Caco-2 (cell line): ENCODE results near the gene ZMPSTE24. TPM values are rescaled to one million over a fixed set of nuclear protein-coding genes. Genes with fewer than 3 reads are reported as not detected.

Experiments
- BruUV-seq: library from RNA; stranded (reverse); fragments of 400-500 nt; replicated peaks from 2 replicates; lab custom pipeline; 2021; lab: Mats Ljungman, UMichigan
- CTCF ChIA-PET: fragments of 300-600 bp; sonication (Branson Sonifier 250); formaldehyde crosslinking; loops from one replicate; lab custom pipeline; 2022; ENCODE audit warnings: antibody characterized with exemption; lab: Charles Lee
- POLR2A ChIA-PET: fragments of 300-600 bp; sonication (Branson Sonifier 250); formaldehyde crosslinking; loops from one replicate; lab custom pipeline; 2022; ENCODE audit warnings: antibody characterized with exemption; lab: Charles Lee
- DNase-seq, 2 experiments: peaks; one replicate each; pipeline versions ENCODE4 v3.0.0 to v3.0.0-alpha.2; 2020 to 2022
- H3K27me3 ChIP-seq: replicated peaks from 2 replicates; pipeline ENCODE4 v1.6.0; 2011; ENCODE audit warnings: low read length; ENCODE audit not compliant: control insufficient read depth, insufficient read depth
- H3K36me3 ChIP-seq: 2 replicates; pipeline ENCODE4 v1.5.1; 2011; ENCODE audit warnings: low read length; ENCODE audit not compliant: control insufficient read depth, insufficient read depth
- H3K4me1 ChIP-seq: fragments of 250-450 bp; sonication (Bioruptor Pico); 2 replicates; pipeline ENCODE4 v1.5.1; 2020; ENCODE audit warnings: mild to moderate bottlenecking
- H3K4me3 ChIP-seq: 2 replicates; pipeline ENCODE4 v1.5.1; 2011; ENCODE audit warnings: low read depth, mild to moderate bottlenecking, control low read depth, low read length
- H3K9me3 ChIP-seq: fragments of 250-450 bp; sonication (Bioruptor Pico); 2 replicates; pipeline ENCODE4 v1.5.1; 2020; ENCODE audit warnings: mild to moderate bottlenecking, moderate library complexity
- H3K27ac Mint-ChIP-seq: one replicate; pipeline ENCODE4 v1.8.0; 2022; ENCODE audit warnings: mixed read lengths; ENCODE audit not compliant: unreplicated experiment
- H3K27me3 Mint-ChIP-seq: one replicate; pipeline ENCODE4 v1.8.0; 2022; ENCODE audit warnings: mixed read lengths; ENCODE audit not compliant: insufficient read depth, unreplicated experiment
- H3K36me3 Mint-ChIP-seq: one replicate; pipeline ENCODE4 v1.8.0; 2022; ENCODE audit warnings: mild to moderate bottlenecking, mixed read lengths; ENCODE audit not compliant: insufficient read depth, unreplicated experiment
- H3K4me1 Mint-ChIP-seq: one replicate; pipeline ENCODE4 v1.8.0; 2022; ENCODE audit warnings: low read depth, mixed read lengths; ENCODE audit not compliant: unreplicated experiment
- H3K4me3 Mint-ChIP-seq: one replicate; pipeline ENCODE4 v1.8.0; 2022; ENCODE audit warnings: mild to moderate bottlenecking, moderate library complexity, mixed read lengths; ENCODE audit not compliant: unreplicated experiment
- H3K9me3 Mint-ChIP-seq: one replicate; pipeline ENCODE4 v1.8.0; 2022; ENCODE audit warnings: mixed read lengths; ENCODE audit not compliant: unreplicated experiment
- intact Hi-C: fragments of 100-400 bp; cut with micrococcal nuclease; formaldehyde crosslinking; loops from one replicate; pipeline ENCODE4 v1.10.0; 2022; ENCODE audit not compliant: unreplicated experiment
- total RNA-seq: library from RNA; stranded (reverse); gene quantifications from 2 replicates; pipeline ENCODE4 v1.2.3, GENCODE V29; 2022
- TF ChIP-seq, protein P1 (sequence below), 2 experiments: fragments of 200-600 bp in 1 of 2; IDR thresholded peaks; 1 replicate in 1 of 2; 2 replicates in 1 of 2; pipeline versions ENCODE4 v1.5.1 to v1.8.0; 2011 to 2022; ENCODE audit warnings: antibody characterized with exemption in 1 of 2, control low read depth in 1 of 2, inconsistent platforms in 1 of 2, low read depth in 1 of 2, low read length in 1 of 2, mild to moderate bottlenecking in 1 of 2, moderate library complexity in 1 of 2; ENCODE audit not compliant: insufficient read depth in 1 of 2, severe bottlenecking in 1 of 2, unreplicated experiment in 1 of 2

ZMPSTE24 gene
- total RNA-seq, 1 experiment from 2014 or later = 37.9 TPM

DNA sequence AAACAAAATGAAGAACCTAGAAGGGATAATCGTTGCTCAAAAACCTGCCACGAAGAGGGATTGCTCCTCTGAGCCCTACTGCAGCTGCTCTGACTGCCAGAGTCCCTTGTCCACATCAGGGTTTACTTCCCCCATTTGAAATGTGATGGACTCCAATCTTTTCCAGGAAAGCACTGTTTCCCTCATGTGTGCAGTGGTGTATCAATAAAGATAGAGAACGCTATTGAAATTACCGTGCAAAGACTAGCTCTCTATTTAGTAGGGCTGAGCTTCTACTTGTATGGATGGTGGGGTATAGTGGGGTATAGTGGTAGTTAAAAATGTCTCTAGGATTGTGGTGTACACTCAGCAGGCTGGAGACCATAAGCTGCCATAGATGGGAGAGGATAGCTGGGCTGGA is 6.6 kb upstream of the ZMPSTE24 start:
- Histone ChIP-seq H3K4me3 (no peak overlapping the region), H3K4me1 (peaks cover 18% of the 10 kb centered on the region), H3K9me3 (no peaks in the 10 kb centered on the region), H3K27me3 (no peaks in the 10 kb centered on the region), H3K36me3 (no peaks in the 10 kb centered on the region)
- intact Hi-C loops = loop anchor here (10.0 kb wide), 1 partner anchor 63 kb away; the partner anchor contains the start of gene COL9A2
- Mint-ChIP-seq H3K4me1 (peaks cover 6% of the 10 kb centered on the region), H3K36me3 (peaks cover 7% of the 10 kb centered on the region), H3K27ac (no peak overlapping the region), H3K9me3 (no peaks in the 10 kb centered on the region), H3K27me3 (no peaks in the 10 kb centered on the region), H3K4me3 (no peak overlapping the region)
- TF ChIP-seq, protein P1, sequence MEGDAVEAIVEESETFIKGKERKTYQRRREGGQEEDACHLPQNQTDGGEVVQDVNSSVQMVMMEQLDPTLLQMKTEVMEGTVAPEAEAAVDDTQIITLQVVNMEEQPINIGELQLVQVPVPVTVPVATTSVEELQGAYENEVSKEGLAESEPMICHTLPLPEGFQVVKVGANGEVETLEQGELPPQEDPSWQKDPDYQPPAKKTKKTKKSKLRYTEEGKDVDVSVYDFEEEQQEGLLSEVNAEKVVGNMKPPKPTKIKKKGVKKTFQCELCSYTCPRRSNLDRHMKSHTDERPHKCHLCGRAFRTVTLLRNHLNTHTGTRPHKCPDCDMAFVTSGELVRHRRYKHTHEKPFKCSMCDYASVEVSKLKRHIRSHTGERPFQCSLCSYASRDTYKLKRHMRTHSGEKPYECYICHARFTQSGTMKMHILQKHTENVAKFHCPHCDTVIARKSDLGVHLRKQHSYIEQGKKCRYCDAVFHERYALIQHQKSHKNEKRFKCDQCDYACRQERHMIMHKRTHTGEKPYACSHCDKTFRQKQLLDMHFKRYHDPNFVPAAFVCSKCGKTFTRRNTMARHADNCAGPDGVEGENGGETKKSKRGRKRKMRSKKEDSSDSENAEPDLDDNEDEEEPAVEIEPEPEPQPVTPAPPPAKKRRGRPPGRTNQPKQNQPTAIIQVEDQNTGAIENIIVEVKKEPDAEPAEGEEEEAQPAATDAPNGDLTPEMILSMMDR (IDR thresholded peaks at IDR 0.05; ENCODE audit: insufficient read depth in 1 of 2, low read depth in 1 of 2, low read length in 1 of 2, severe bottlenecking in 1 of 2, unreplicated experiment in 1 of 2) = no peak
- DNase-seq = no peak
- BruUV-seq = no TSS peak
- ChIA-PET CTCF (no interaction called here), POLR2A (no interaction called here)

DNA sequence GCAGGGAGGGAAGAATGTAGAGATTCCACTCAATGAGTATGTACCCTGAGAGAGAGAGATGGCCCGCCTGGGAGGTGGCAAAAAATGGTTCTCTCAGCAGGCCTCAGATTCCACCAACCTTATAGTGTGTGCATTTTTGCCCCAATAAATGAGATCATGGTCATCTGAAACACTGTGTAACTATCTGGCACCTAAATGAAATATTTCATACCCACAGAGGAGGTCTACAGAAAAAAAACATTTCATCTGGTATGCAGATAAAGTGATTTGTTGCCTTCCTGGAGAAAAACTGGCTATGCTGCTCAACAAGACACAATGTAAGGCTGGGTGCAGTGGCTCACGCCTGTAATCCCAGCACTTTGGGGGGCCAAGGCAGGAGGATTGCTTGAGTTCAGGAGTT is 5.4 kb upstream of the ZMPSTE24 start:
- H3K27me3 Mint-ChIP-seq = no peaks in the 10 kb centered on the region
- H3K27me3 ChIP-seq = no peaks in the 10 kb centered on the region
- peaks cover 11% of the 10 kb centered on the region for H3K36me3 Mint-ChIP-seq
- H3K4me3 ChIP-seq = no peak overlapping the region
- no peaks in the 10 kb centered on the region for H3K36me3 ChIP-seq
- H3K4me3 Mint-ChIP-seq = no peak overlapping the region
- no peak for DNase-seq
- no peaks in the 10 kb centered on the region for H3K9me3 ChIP-seq
- intact Hi-C loops = loop anchor here (10.0 kb wide), 1 partner anchor 62 kb away; the partner anchor contains the start of gene COL9A2
- H3K27ac Mint-ChIP-seq = no peak overlapping the region
- BruUV-seq = no TSS peak
- H3K9me3 Mint-ChIP-seq = no peaks in the 10 kb centered on the region
- H3K4me1 ChIP-seq = peaks cover 14% of the 10 kb centered on the region
- POLR2A ChIA-PET = no interaction called here
- TF ChIP-seq, protein P1 (IDR thresholded peaks at IDR 0.05; ENCODE audit: insufficient read depth in 1 of 2, low read depth in 1 of 2, low read length in 1 of 2, severe bottlenecking in 1 of 2, unreplicated experiment in 1 of 2) = no peak
- CTCF ChIA-PET = no interaction called here
- peaks cover 6% of the 10 kb centered on the region for H3K4me1 Mint-ChIP-seq

DNA sequence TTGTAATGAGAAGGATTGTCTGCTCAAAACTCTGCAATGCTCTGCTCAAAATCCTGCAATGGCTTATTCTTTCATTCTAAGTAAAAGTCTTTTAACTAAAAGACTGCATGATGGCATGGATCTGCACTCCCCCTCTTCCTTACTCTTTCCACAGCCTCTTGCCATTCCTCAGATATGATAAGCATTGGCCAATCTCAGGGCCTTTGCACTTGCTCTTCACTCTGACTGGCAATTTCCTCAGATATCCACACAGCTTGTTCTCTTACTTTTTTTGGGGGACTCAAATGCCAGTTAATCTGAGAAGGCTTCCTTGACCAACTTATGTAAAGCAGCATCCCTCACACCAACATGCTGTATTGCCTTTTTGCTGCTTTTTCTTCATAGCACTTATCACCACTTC is 2.8 kb upstream of the ZMPSTE24 start:
- Mint-ChIP-seq H3K27me3 (no peaks in the 10 kb centered on the region), H3K27ac (no peak overlapping the region), H3K4me3 (no peak overlapping the region), H3K9me3 (no peaks in the 10 kb centered on the region), H3K4me1 (peaks cover 6% of the 10 kb centered on the region), H3K36me3 (peaks cover 18% of the 10 kb centered on the region)
- no peak overlapping the region for H3K4me3 ChIP-seq
- intact Hi-C loops = loop anchor here (10.0 kb wide), 1 partner anchor 60 kb away; the partner anchor contains the start of gene COL9A2
- H3K9me3 ChIP-seq = no peaks in the 10 kb centered on the region
- ChIA-PET POLR2A (no interaction called here), CTCF (no interaction called here)
- DNase-seq = no peak
- no peaks in the 10 kb centered on the region for H3K27me3 ChIP-seq
- H3K4me1 ChIP-seq = no peaks in the 10 kb centered on the region; the same call in 1 of the 2 replicates
- no peaks in the 10 kb centered on the region; the same call in 1 of the 2 replicates for H3K36me3 ChIP-seq
- TF ChIP-seq, protein P1 (IDR thresholded peaks at IDR 0.05; ENCODE audit: insufficient read depth in 1 of 2, low read depth in 1 of 2, low read length in 1 of 2, severe bottlenecking in 1 of 2, unreplicated experiment in 1 of 2) = no peak
- no TSS peak for BruUV-seq
